Activated B cell treated with CpG ODN at 0.5 μM for 24 hours (primary cell): ENCODE data around the gene HS2ST1. TPM values are rescaled to one million over a fixed set of nuclear protein-coding genes. Genes with fewer than 3 reads are reported as not detected.

ENCODE experiments used
- ATAC-seq: fragments of 200-7000 bp; cut with Tn5 transposase; one replicate; pipeline ENCODE4 v1.10.0; 2021; ENCODE audit warnings: low read depth, mild to moderate bottlenecking, moderate library complexity
- CTCF ChIA-PET: fragments of 350-600 bp; sonication (Branson Sonifier 250); formaldehyde crosslinking; loops from one replicate; lab custom pipeline; 2021; ENCODE audit warnings: antibody characterized with exemption; lab: Charles Lee
- POLR2A ChIA-PET: fragments of 350-600 bp; sonication (Branson Sonifier 250); formaldehyde crosslinking; loops from one replicate; lab custom pipeline; 2021; ENCODE audit warnings: antibody characterized with exemption; lab: Charles Lee
- DNase-seq: peaks from one replicate; pipeline ENCODE4 v3.0.0; 2022
- H3K27ac Mint-ChIP-seq: one replicate; pipeline ENCODE4 v1.8.0; 2020; ENCODE audit warnings: mixed read lengths
- H3K27me3 Mint-ChIP-seq: one replicate; pipeline ENCODE4 v1.8.0; 2021; ENCODE audit warnings: mixed read lengths
- H3K36me3 Mint-ChIP-seq: one replicate; pipeline ENCODE4 v1.8.0; 2021; ENCODE audit warnings: low read depth, mixed read lengths
- H3K4me1 Mint-ChIP-seq: one replicate; pipeline ENCODE4 v1.8.0; 2021; ENCODE audit warnings: mixed read lengths
- H3K4me3 Mint-ChIP-seq: one replicate; pipeline ENCODE4 v1.8.0; 2020; ENCODE audit warnings: mild to moderate bottlenecking, mixed read lengths
- H3K9me3 Mint-ChIP-seq: one replicate; pipeline ENCODE4 v1.8.0; 2020; ENCODE audit warnings: mixed read lengths
- intact Hi-C: fragments of 100-400 bp; cut with micrococcal nuclease; formaldehyde crosslinking; loops from one replicate; pipeline ENCODE4 v1.15.1; 2024
- total RNA-seq: library from RNA; stranded (reverse); gene quantifications from 2 replicates; pipeline ENCODE4 v1.2.3, GENCODE V29; 2022
- TF ChIP-seq, protein P1 (sequence below): fragments of 200-600 bp; IDR thresholded peaks from one replicate; pipeline ENCODE4 v1.8.0; 2022; ENCODE audit warnings: antibody characterized with exemption, mild to moderate bottlenecking

Gene HS2ST1
- total RNA-seq, 1 donor from 2014 or later: 24.2 TPM

DNA sequence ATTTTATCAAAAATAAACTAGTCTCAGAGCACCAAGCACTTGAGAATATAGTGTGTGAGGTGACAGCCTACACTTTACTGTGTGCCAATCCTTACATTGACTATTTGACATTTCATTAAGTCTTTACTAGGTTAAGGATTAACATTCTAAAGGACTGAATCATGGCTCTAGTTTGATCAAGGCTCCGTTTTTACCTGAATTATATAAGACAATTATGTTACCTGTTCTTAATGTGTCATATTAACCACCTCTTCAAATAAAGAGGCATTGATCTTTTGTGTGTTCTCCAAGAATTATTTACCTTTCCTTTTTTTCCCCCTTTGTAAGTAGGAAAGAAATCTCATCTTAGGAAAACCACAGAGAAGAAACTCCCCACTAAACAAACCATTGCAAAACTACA, 189.7 kb downstream of the HS2ST1 start:
- intact Hi-C loops: no loop called here
- Mint-ChIP-seq H3K4me1 (peaks cover 16% of the 10 kb centered on the region), H3K27ac (no peak overlapping the region), H3K4me3 (no peak overlapping the region), H3K9me3 (peaks cover 6% of the 10 kb centered on the region), H3K36me3 (peaks cover 25% of the 10 kb centered on the region), H3K27me3 (no peaks in the 10 kb centered on the region)
- DNase-seq (no peak), ATAC-seq (no peak)
- TF ChIP-seq, protein P1, sequence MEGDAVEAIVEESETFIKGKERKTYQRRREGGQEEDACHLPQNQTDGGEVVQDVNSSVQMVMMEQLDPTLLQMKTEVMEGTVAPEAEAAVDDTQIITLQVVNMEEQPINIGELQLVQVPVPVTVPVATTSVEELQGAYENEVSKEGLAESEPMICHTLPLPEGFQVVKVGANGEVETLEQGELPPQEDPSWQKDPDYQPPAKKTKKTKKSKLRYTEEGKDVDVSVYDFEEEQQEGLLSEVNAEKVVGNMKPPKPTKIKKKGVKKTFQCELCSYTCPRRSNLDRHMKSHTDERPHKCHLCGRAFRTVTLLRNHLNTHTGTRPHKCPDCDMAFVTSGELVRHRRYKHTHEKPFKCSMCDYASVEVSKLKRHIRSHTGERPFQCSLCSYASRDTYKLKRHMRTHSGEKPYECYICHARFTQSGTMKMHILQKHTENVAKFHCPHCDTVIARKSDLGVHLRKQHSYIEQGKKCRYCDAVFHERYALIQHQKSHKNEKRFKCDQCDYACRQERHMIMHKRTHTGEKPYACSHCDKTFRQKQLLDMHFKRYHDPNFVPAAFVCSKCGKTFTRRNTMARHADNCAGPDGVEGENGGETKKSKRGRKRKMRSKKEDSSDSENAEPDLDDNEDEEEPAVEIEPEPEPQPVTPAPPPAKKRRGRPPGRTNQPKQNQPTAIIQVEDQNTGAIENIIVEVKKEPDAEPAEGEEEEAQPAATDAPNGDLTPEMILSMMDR: no peak
- POLR2A ChIA-PET: no interaction called here
- CTCF ChIA-PET: no interaction called here

DNA sequence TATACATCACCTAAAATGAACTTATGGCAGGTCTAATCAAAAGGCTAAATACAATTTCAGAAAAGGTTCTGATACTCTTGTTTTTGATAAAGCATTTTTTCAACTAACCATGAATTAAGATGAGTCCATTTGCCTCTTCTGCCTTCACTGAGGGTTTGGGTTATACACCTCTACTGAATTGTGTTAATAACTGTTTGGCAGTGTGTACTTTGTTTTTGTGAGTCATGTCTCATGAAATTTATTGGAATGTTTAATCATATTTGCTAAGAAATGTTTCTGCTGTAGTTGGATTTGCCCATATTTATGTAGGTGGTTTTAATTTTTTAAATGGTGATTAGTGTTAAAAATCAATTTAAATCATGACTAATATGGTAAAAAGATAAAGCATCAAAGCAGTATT, 190.5 kb downstream of the HS2ST1 start:
- POLR2A ChIA-PET: no interaction called here
- no peak for DNase-seq
- CTCF ChIA-PET: no interaction called here

DNA sequence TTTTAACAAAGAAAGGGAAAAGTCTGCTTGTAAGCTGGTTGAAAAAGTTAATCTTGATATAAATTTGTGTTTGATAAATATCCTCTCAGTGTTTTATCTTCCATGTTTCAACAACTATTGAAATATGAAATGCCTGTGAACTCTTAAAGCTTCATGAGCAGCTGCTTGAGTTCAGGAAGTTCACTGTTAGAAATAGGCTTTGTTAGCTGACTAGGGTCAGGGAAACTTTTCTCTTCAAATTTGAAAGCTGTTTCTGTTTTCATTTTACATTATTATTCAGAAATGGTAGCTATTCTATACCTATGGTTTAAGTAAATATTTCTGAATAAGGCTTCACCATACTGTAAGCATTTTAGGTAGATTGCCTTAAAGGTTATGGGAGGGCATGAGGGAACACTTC, 191.7 kb downstream of the HS2ST1 start:
- POLR2A ChIA-PET: interaction anchor here (0.8 kb wide), 1 partner anchor 11 kb away, joined by 3 read pairs; no protein-coding TSS in a partner anchor
- Mint-ChIP-seq H3K4me1 (peaks cover 16% of the 10 kb centered on the region), H3K27ac (no peak overlapping the region), H3K36me3 (peaks cover 21% of the 10 kb centered on the region), H3K4me3 (no peak overlapping the region), H3K27me3 (no peaks in the 10 kb centered on the region), H3K9me3 (peaks cover 4% of the 10 kb centered on the region)
- TF ChIP-seq, protein P1: no peak
- intact Hi-C loops: no loop called here
- ATAC-seq (no peak), DNase-seq (no peak)
- CTCF ChIA-PET: no interaction called here

More for the DNA sequence above, 190.5 kb downstream of the HS2ST1 start:
- no peak for ATAC-seq
- intact Hi-C loops: no loop called here
- TF ChIP-seq, protein P1: no peak
- Mint-ChIP-seq H3K27me3 (no peaks in the 10 kb centered on the region), H3K4me3 (no peak overlapping the region), H3K27ac (no peak overlapping the region), H3K9me3 (peaks cover 6% of the 10 kb centered on the region), H3K36me3 (peaks cover 25% of the 10 kb centered on the region), H3K4me1 (peaks cover 16% of the 10 kb centered on the region)

DNA sequence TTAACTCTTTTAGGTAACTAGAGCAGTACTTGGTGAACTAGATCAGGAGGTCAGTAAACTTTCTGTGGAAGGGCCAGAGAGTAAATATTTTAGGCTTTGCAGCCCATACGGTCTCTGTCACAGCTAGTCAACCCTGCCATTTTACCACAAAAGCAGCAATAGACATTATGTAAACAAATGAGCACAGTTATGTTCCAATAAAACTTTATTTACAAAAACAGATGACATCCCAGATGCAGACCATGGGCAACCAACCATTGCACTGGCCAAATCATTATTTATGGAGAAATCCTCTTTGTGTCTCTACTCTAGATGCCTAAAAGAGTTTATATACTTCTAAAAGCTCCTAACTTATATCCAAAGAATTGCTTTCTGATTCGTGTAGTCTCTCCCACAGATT, 192.4 kb downstream of the HS2ST1 start:
- ATAC-seq: no peak
- CTCF ChIA-PET: no interaction called here

DNA sequence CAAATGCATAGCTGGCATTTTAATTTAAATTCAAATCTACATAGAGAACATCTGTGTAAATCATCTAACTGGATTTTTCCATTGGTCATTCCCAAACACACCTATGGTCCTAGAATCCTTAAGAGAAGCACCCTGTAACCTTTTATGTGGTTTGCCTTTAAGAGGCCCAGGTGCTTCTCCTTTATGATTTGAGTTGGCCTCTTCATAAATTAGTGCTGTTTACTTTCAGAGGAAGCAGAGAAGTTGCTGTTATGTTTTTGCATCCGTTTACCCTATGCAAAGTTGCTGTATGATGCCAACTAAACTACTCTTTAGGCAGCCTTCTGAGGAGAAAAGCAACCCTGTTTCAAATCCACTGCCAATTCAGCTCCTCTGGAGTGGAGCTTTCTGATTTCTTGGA, 193.8 kb downstream of the HS2ST1 start:
- Mint-ChIP-seq H3K4me3 (no peak overlapping the region), H3K4me1 (peaks cover 16% of the 10 kb centered on the region), H3K9me3 (no peaks in the 10 kb centered on the region), H3K27me3 (no peaks in the 10 kb centered on the region), H3K27ac (no peak overlapping the region), H3K36me3 (peaks cover 14% of the 10 kb centered on the region)
- ChIA-PET POLR2A (no interaction called here), CTCF (interaction anchor here (1.4 kb wide), 1 partner anchor 23 kb away, joined by 3 read pairs; no protein-coding TSS in a partner anchor)
- ATAC-seq: no peak
- DNase-seq: no peak
- intact Hi-C loops: no loop called here
- TF ChIP-seq, protein P1: no peak

More for the DNA sequence above, 192.4 kb downstream of the HS2ST1 start:
- Mint-ChIP-seq H3K4me3 (no peak overlapping the region), H3K36me3 (peaks cover 15% of the 10 kb centered on the region), H3K27me3 (no peaks in the 10 kb centered on the region), H3K9me3 (no peaks in the 10 kb centered on the region), H3K27ac (no peak overlapping the region), H3K4me1 (peaks cover 16% of the 10 kb centered on the region)
- TF ChIP-seq, protein P1: no peak
- intact Hi-C loops: no loop called here
- POLR2A ChIA-PET: no interaction called here
- no peak for DNase-seq
